Cortex of kidney (tissue), 1 donor: ENCODE data around the gene SAP130.
"Not testable (repeated sequence)": the region's sequence is repeated elsewhere in the genome, so short reads cannot be mapped to it uniquely, and the experiment has no call there.

ENCODE experiments used
- DNase-seq: peaks from one replicate; lab custom pipeline; 2025; lab: John Stamatoyannopoulos, UW

Gene SAP130

DNA sequence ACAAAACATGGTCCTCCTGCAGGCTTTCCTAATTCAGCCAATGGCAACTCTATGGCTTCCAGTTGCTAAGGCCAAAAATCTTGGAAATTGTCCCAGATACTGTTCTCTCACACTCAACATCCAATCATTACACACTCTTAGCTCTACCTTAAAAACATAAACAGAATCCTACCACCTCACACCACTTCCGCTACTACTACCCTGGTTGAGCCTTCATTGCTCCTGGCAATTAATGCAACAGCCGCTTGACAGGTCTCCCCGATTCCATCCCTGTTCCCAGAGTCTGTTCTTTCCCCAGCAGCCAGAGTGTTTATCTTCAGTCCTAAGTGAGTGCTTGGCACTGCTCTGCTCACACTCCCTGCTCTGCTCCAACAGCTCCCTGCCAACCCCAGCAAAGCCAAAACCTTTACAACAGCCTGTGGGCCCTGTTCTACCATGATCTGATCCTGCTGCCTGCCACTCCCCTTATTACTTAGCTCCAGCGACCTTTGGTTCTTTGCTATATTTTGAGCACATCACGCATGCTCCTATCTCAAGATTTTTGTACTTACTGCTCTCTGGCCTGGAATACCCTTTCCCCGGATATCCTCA lies 74.6 kb downstream of the SAP130 start:
- DNase-seq: no peak

DNA sequence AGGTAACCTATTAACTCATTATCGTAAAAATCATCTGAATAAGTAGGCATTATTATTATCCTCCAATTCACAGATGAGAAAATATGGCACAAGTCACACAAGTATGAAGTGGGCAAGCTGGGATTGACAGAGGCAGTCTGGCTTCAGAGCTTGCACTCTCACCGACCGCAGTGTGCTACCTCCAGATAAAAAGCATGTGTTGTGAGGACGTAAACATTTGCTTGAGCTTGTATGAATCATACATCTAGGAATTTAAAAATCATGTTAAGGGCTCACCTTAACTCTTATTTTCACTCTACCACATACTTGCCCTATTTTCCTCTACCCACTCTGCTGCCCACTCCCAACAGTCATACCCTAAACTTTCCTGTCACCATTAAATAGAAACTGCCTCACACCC lies 76.8 kb downstream of the SAP130 start:
- no peak for DNase-seq

DNA sequence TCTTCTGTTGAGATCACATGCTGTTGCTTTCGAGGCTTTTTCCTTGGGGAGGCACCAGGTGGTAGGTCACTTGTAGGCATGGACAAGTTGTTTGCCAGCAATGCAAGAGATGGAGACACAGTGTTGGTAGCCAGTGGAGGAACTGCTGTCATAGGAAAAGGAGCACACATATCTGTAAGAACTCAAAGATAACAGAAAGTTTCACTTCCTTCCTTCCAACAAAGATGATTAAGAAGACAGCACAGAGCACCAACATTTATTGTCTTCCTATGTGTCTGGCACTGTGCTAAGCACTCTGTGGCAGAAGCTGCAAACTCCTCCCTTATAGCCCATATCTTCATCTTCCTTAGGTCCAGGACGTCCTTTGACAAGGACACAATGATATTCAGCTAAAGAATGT lies 77.6 kb downstream of the SAP130 start:
- DNase-seq: no peak

DNA sequence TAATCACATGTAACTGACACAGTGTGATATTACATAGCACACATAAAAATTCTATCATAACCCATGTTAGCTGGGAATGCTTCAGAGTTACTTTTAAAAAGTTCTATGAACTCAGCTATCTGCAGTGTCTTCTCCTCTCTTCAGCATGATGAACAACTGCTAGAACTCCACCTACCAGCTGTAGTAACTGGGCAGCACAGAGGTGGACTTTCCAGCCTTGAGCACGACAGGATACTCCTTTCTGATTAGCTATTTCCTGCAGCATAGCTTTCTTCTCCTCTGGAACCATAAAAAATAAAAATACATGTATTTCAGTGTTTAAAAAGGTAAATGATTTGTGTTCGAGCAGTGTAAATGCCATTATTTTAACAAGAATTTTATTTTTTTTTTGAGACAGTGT lies 82.6 kb downstream of the SAP130 start:
- no peak for DNase-seq

DNA sequence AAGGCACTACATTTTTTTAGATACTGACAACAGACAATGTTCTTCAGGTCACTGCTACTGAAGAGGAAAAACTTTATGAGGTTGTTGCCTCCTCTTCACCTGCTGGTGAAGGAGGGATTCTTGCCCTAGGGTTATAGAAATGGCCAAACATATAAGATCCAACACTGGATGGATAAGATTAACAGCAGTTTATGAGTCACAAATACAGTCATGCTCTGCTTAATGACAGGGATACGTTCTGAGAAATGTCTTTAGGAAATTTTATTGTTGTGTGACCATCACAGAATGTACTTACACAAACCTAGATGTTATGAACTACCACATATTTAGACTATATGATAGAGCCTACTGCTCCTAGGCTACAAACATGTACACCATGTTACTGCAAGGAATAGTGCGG lies 84.7 kb downstream of the SAP130 start:
- DNase-seq: no peak

DNA sequence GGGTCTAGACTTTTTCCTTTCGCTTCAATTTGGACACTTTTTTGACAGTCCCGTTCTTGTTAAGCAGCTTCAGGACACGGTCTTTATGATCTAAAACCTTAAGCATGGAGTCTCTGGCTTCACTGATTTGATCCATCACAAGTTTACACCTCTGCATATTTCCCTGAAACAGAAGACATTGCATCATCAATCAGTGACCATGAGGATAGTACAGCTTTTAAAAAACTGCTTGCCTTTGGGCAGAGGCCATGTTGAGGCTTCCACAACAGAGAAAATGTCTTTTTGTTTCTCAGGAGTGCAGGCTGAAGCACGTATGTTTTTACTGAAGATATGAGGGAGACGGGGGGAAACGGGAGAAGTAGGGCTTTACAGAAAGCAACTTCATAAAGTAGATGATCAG lies 85.9 kb downstream of the SAP130 start:
- no peak for DNase-seq

DNA sequence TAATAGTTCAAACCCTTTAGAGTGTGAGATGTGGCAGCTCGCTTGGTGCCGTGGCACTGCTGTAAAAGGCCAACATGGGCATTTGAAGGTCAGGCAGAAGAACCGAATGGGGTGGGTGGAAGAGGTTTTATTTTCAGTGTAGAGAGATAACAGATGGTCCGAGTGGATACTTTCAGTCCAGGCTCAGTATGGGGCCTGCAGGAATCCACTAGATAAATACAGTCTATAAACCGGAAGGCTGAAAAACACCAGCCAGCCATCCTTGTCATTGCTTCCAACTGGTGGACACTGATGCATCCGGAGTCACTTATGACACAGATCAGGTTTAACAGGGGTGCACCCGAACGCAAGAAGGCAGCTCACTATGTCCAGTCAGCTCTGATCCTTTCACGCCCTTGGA lies 86.4 kb downstream of the SAP130 start:
- DNase-seq: no peak

DNA sequence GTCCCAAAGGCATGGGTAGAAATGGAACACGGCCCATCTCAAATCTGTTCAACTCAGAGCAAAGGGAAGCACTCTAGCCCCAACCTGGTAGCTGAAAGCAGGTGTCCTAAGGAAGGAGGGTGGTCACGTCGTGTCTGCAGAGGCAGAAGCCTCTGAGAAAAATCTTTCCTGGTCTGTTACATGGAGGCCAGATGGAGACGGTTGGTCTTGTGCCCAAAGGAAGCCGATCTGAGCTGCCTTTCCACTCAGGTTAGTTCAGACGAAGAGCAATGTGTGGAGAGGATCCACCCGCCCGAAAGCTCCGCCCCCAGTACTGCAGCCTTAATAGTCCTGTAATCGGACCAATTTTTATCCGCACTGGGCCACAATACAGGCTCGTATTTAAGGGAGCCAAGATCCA lies 87.2 kb downstream of the SAP130 start:
- DNase-seq: no peak

DNA sequence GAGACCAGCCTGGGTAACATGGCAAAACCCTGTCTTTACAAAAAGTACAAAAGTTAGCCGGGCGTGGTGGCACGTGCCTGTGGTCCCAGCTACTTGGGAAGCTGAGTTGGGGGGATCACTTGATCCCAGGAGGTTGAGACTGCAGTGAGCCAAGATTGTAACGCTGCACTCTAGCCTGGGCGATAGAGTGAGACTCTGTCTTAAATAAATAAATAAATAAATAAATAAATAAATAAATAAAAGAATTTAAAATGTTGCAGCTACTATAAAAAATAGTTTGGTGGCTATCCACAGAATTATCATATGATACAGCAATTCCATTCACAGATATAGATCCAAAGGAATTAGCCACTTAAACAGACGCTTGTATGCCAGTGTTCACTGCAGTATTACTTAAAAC lies 92.5 kb downstream of the SAP130 start:
- no peak for DNase-seq

DNA sequence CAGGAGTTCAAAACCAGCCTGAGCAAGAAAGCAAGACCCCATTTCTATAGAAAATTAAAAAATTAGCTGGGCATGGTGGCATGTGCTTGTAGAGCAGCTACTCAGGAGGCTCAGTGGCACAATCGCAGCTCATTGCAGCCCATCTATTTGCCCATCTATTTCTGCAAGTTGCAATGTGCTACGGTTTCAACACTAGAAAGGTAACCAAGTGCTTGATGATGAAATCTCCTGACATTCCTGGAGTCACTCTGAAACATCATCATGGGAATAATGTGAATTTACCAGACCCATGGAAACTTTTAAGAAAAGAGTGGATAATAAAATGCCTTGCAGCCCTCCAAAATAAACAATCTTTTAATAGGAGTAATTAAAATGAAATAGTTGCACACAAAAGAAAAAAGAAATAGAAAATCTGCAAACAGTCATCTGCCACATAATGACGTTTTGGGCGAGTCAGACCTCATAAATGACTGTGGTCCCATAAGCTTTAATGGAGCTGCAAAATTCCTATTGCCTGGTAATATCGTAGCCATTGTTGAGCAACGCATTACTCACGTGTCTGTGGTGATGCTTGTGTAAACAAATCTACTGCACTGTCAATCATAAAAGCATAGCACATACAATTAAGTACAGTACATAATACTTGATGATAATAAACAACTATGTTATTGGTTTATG lies 95.5 kb downstream of the SAP130 start:
- DNase-seq: no peak

DNA sequence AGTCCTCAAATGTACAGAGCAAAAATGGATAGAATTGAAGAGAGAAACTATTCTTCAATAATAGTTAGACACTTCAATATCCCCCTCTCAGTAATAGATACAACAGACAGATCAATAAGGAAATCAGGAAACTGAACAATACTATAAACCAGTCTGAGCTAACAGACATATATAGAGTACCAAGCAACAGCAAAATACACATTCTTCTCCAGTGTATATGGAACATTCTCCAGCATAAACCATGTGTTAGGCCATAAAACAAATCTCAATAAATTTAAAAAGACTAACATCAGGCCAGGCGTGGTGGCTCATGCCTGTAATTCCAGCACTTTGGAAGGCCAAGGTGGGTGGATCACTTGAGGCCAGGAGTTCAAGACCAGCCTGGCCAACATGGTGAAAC lies 98.4 kb downstream of the SAP130 start:
- no peak for DNase-seq

DNA sequence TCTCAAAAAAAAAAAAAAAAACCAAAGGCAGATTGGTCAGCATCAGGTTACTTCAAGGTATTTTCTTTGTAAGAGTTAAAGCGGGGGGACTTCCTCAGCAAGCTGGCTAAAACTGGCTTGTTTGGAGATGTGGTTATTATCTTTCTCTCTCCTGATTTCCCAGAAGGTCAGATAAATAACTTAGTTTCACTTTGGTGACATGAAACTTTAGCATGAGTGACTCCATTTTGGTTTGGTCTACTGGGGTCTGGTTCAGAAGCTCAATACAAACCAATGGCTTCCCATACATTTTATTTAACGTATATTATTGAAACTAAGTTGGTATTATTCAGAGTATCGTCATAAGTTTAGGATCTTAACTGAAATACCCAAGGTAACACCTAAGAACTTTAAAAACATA lies 100.5 kb downstream of the SAP130 start:
- no peak for DNase-seq

DNA sequence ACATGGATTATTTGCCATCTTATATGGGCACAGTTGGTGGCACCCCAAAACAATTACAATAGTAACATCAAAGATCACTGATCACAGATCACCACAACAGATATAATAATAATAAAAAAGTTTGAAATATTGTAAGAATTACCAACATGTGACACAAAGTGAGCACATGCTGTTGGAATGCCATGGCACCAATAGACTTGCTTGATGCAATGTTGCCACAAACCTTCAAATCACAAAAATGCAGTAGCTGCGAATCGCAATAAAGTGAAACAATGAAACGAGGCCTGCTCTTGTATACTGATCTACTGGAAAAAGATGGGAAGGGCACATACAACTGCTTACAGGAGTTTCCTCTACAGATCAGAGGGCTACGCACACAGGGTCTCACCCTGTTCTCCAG lies 109.9 kb downstream of the SAP130 start:
- no peak for DNase-seq

DNA sequence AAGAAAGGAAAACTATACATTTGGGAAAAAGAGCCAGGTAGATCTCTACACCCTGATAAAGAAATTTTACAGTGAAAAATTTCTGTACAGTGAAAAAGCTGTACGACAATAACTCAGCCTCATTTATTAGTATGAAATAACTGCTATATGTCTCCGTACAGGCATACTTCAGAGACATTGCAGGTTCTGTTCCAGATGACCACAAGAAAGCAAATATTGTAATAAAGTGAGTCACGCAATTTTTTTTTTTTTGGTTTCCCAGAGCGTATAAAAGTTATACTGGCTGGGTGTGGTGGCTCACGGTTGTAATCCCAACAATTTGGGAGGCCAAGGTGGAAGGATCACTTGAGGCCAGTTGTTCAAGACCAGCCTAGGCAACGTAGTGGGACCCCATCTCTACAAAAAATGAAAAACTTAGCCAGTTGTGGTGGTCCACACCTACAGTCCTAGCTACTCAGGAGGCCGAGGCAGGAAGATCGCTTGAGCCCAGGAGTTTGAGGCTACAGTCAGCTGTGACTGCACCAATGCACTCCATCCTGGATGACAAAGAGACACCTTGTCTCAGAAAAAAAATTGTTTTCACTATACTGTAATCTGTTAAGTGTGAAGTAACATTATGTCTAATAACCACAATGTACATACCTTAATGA lies 113.9 kb downstream of the SAP130 start:
- no peak for DNase-seq

DNA sequence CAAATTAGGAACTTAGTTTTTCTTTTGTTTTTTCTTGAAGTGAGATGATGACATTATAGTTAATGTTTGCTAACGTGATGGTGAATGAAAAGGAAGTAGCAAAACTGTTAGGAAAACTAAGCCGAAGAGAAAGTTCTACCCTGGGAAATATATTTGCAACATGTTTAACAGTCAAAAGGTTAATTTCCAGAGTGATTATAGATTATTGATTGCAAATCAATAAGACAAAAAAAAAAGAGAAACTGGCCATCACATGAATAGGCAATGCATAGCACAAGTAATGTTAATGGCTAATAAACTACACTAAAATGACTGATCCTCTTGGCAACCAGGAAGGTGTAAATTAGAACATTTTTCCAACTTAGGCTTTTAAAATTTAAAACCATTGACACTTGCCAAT lies 116.1 kb downstream of the SAP130 start:
- no peak for DNase-seq

DNA sequence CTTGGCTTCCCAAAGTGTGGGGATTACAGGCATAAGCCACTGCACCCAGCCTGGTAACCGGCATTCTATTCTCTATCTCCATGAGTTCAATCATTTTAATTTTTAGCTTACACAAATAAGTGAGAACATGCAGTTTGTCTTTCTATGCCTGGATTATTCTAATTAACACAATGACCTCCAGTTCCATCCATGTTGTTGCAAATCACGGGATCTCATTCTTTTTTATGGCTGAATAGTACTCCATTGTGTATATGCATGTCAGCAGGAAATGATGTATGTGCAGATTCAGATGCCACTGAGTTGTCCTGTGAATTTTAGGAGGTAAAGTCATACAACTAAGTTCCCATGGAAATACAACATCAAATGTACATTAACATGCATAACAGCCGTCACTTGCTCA lies 117.4 kb downstream of the SAP130 start:
- no peak for DNase-seq

DNA sequence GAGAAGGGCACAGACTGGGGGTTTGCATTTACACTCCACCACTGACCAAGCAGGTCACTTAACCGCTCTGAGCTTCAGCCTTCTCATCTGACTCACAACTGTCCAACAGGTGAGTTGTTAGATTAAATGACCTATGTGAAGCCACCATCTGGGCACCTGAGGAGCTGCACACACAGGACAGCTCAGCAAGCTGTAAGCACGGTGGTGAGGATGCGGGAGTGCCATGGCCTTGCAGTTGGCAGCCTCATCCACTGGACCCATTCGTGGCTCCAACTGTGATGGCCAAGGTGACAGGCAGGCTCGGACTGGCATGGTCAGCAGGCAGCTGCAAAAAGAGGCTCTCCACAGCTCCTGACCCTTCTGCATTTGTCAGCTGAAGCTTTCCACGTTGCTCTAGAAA lies 118.8 kb downstream of the SAP130 start:
- no peak for DNase-seq

DNA sequence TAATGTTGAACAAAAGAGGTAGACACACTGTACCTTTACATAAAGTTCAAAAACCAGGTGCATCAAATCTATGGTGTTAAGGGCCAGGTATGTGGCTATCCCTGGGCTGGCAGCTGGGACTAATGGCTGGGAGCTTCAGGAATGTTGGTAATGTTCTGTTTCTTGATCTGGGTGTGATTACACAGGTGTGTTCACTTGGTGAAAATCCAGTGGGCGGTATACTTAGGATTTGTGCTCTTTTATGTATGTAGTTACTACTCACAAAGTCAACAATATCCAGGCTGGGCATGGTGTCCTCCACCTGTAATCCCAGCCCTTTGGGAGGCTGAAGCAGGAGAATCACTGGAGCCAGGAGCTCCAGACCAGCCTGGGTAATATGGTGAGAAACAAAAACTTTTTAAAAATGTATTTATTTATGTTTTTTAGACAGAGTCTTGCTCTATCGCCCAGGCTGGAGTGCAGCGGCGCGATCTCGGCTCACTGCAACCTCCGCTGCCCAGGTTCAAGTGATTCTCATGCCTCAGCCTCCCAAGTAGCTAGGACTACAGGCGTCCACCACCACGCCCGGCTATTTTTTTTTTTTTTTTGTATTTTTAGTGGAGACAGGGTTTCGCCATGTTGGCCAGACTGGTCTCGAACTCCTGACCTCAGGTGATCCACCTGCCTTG lies 120.0 kb downstream of the SAP130 start:
- DNase-seq: not testable (repeated sequence)

DNA sequence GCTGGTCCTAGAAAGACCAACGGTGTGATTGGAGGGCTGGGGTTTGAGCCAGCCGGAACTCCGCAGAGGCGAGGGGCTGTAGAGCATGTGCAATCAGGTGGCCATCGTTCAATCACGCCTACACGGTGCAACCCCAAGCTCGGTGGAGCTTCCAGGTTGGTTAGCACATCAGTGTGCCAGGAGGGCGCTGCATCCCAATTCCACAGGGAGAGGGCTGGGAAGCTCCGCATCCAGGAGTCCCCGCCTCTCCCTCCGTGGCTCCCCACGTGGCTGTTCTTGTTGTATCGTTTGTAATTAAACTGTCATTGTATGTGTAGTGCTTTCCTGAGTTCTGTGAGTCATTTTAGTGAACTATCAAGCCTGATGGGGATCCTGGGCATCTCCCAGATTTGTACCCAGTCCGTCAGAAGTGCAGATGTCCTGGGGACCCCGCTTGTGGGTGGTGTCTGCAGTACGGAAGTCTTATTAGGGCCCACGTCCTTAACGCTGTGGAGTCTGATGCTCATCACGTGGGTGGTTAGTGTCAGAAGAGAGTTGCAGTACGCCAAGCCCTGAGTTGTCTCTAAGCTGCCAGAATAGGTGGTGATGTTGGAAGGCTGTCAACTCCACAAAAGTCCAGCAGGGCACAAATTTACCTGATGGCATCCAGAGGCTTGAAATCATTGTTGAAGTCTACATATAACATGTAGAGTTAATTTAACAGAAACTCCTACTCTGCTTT lies 121.5 kb downstream of the SAP130 start:
- no peak for DNase-seq

DNA sequence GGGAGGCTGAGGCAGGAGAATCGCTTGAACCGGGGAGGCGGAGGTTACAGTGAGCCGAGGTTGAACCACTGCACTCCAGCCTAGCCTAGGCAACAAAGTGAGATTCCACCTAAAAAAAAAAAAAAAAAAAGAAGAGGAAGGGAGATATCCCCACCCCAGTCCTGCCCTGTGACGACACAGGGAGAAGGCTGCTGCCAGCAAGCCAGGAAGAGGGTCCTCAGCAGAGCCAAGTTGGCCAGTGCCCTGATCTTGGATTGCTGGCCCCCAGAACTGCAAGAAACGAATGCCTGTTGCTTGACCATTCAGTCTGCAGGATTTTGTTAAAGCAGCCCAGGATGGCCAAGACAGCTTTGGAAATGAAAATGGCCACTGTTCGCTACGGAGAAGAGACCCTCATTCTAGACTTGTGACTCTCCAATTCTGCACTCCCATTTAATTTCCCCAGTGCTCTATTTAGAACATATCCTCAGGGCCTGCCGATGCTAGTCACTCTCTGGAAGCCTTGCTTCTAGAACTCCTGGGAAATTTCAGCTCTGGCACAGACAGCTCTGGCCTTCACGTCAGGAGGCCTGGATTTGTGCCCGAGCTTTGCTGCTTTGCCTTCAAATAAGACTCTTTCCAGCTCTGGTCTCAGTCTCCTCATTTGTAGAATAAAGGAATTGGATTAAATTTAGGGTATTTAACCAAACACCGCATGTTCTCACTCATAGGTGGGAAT lies 126.4 kb downstream of the SAP130 start:
- no peak for DNase-seq

DNA sequence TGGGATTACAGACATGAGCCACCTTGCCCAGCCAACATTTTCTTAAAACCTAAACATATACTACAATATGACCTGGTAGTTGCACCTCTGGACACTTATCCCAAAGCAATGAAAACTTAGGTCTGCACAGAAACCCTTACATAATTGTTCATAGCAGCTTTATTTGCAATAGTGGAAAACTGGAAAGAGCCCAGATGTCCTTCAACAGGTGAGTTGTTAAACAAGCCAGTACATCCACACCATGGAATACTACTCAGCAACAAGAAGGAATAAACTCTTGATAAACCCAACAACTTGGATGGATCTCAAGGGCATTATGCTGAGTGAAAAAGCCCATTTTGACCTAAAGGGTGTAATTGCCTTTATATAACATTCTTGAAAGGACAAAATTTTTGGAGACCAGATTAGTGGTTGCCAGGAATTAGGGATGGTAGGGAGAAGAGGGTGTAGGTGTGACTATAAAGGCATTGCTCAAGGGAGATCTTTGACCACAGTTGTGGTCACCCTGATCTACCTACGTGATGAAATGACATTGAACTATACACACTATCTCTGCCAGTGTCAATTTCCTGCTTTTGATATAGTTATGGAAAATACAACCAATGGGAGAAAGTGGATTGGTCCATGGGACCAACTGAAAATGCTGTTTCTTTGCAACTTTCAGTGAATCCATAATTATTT lies 130.2 kb downstream of the SAP130 start:
- DNase-seq: no peak
